Spleen (tissue), 11 donors: ENCODE measurements around the gene ARRDC1. TPM values are rescaled to one million over a fixed set of nuclear protein-coding genes. Genes with fewer than 3 reads are reported as not detected.

ENCODE experiments used
- DNase-seq: peaks from one replicate; pipeline ENCODE4 v3.0.0-alpha.2; 2020
- H3K27ac ChIP-seq, 8 donors: fragments of 200-600 bp; sonication (generic) in 7 of 8; 1 replicate in 4 of 8; 2 replicates in 4 of 8; pipeline versions ENCODE4 v1.5.0 to v1.8.0; 2016 to 2021; ENCODE audit warnings: inconsistent platforms in 4 of 8, mild to moderate bottlenecking in 4 of 8, moderate library complexity in 1 of 8
- H3K27me3 ChIP-seq, 7 donors: fragments of 200-600 bp; sonication (generic) in 6 of 7; replicated peaks in 1 of 7; 1 replicate in 4 of 7; 2 replicates in 3 of 7; pipeline versions ENCODE4 v1.5.0 to v1.8.0; 2016 to 2021; ENCODE audit warnings: inconsistent platforms in 3 of 7, mild to moderate bottlenecking in 1 of 7
- H3K36me3 ChIP-seq, 6 donors: fragments of 200-600 bp; sonication (generic) in 5 of 6; 1 replicate in 4 of 6; 2 replicates in 2 of 6; pipeline versions ENCODE4 v1.5.0 to v1.8.0; 2016 to 2021; ENCODE audit warnings: inconsistent platforms in 2 of 6
- H3K4me1 ChIP-seq, 6 donors: fragments of 200-600 bp; sonication (generic) in 5 of 6; 1 replicate in 3 of 6; 2 replicates in 3 of 6; pipeline versions ENCODE4 v1.5.0 to v1.8.0; 2016 to 2021; ENCODE audit warnings: inconsistent platforms in 3 of 6
- H3K4me3 ChIP-seq, 8 donors: fragments of 200-600 bp; sonication (generic) in 7 of 8; 1 replicate in 4 of 8; 2 replicates in 4 of 8; pipeline versions ENCODE4 v1.5.0 to v1.8.0; 2016 to 2021; ENCODE audit warnings: inconsistent platforms in 4 of 8, mild to moderate bottlenecking in 4 of 8, moderate library complexity in 2 of 8
- H3K9me3 ChIP-seq, 8 donors: fragments of 200-600 bp; sonication (generic) in 7 of 8; 1 replicate in 4 of 8; 2 replicates in 4 of 8; pipeline versions ENCODE4 v1.5.0 to v1.8.0; 2016 to 2021; ENCODE audit warnings: inconsistent platforms in 4 of 8
- CTCF ChIP-seq, 11 experiments: fragments of 200-600 bp in 7 of 11; fragments of 450-650 bp in 4 of 11; sonication (generic) in 4 of 11; IDR thresholded peaks in 8 of 11; conservative IDR thresholded peaks in 3 of 11; 1 replicate in 7 of 11; 2 replicates in 4 of 11; pipeline versions ENCODE4 v1.4.0 to v1.8.0; 2016 to 2021; ENCODE audit warnings: antibody characterized with exemption in 11 of 11, inconsistent platforms in 4 of 11, mild to moderate bottlenecking in 1 of 11
- POLR2A ChIP-seq, 3 donors: fragments of 450-650 bp; IDR thresholded peaks; one replicate each; pipeline ENCODE4 v1.5.1; 2017; ENCODE audit warnings: antibody characterized with exemption in 3 of 3, mild to moderate bottlenecking in 1 of 3
- POLR2AphosphoS5 ChIP-seq, 3 donors: sonication (generic); formaldehyde crosslinking; IDR thresholded peaks; one replicate each; pipeline ENCODE4 v1.5.1; 2017; ENCODE audit warnings: antibody characterized with exemption in 3 of 3
- WGBS, 5 donors: extraction: QIAGEN DNeasy Blood & Tissue Kit in 3 of 5; methylation state at CpG; one replicate each; pipeline versions ENCODE4 v1.1.5 to v1.1.7; 2013 to 2018; 5-methylcytosine and 5-hydroxymethylcytosine counted together
- intact Hi-C: fragments of 100-400 bp; cut with DNase I; formaldehyde crosslinking; loops from one replicate; pipeline ENCODE4 v1.15.0; 2023; ENCODE audit warnings: low total_unique reads
- polyA plus RNA-seq, 3 donors: library from polyadenylated mRNA; stranded (reverse); fragments of 200-250 nt; gene quantifications; one replicate each; pipeline ENCODE4 v1.2.1, GENCODE V29; 2013
- total RNA-seq, 7 donors: library from RNA; depleted of rRNA in 3 of 7; stranded (reverse); fragments of >200 nt in 3 of 7; fragmentation: NEBNext Ultra II Directional in 4 of 7; extraction: Animal tissue kit (Norgen Biotek cat#: 25700) in 4 of 7; gene quantifications; one replicate each; pipeline versions ENCODE4 v1.1.0 to v1.2.1, GENCODE V29; 2016 to 2021
- donor health status: healthy with polysubstance abuse.
- donor health status: DM: no; HTN: no; CAD: no; lungs with moderate emphysema.
- donor health status: DM: no; HTN: no; CAD: no.
- donor health status: Bipolar disorder and iron deficiency.
- donor health status: healthy.
- donor health status: DM: no; HTN: no; CAD: no.
- donor health status: DM: yes; HTN: yes; CAD: no.

Gene ARRDC1
- total and polyA plus RNA-seq, 10 donors, result 51.4 to 158 (median 71.6) TPM

GRCh38 chr9:137640862-137641261, 35.4 kb downstream of the ARRDC1 start:
- no peak overlapping the region for H3K4me3 ChIP-seq
- no peak for DNase-seq
- no peak for TF ChIP-seq POLR2AphosphoS5 (IDR thresholded peaks at IDR 0.05)
- TF ChIP-seq POLR2A (IDR thresholded peaks at IDR 0.05), result no peak
- TF ChIP-seq CTCF (IDR thresholded peaks at IDR 0.05 in 8 of 11, conservative IDR thresholded peaks at IDR 0.05 in 3 of 11), result no peak
- peaks cover 20 to 96% (median 40%) of the 10 kb centered on the region in 6 donors for H3K4me1 ChIP-seq
- no peaks in the 10 kb centered on the region for H3K9me3 ChIP-seq
- intact Hi-C loops, result no loop called here
- peaks cover 0 to 50% (median 4%) of the 10 kb centered on the region in 6 donors for H3K36me3 ChIP-seq
- no peaks in the 10 kb centered on the region for H3K27me3 ChIP-seq
- peak overlapping the region in 2 of 8 donors; percentile 71 to 77 for H3K27ac ChIP-seq
- WGBS, 5 donors, result 88 to 95% (median 91%) methylated on average over 5 of the region's 5 CpGs

GRCh38 chr9:137642118-137642601, 36.7 kb downstream of the ARRDC1 start:
- H3K9me3 ChIP-seq, result no peaks in the 10 kb centered on the region
- H3K4me3 ChIP-seq, result no peak overlapping the region
- peak; percentile 32 for DNase-seq
- 84 to 93% (median 90%) methylated on average over 10 of the region's 10 CpGs for WGBS, 5 donors
- H3K27me3 ChIP-seq, result no peaks in the 10 kb centered on the region
- H3K36me3 ChIP-seq, result peaks cover 0 to 62% (median 4%) of the 10 kb centered on the region in 6 donors
- peaks cover 24 to 96% (median 42%) of the 10 kb centered on the region in 6 donors for H3K4me1 ChIP-seq
- TF ChIP-seq POLR2A (IDR thresholded peaks at IDR 0.05) (no peak), POLR2AphosphoS5 (IDR thresholded peaks at IDR 0.05) (no peak), CTCF (IDR thresholded peaks at IDR 0.05 in 8 of 11, conservative IDR thresholded peaks at IDR 0.05 in 3 of 11) (no peak)
- H3K27ac ChIP-seq, result no peak overlapping the region
- intact Hi-C loops, result no loop called here

GRCh38 chr9:137642892-137643291, 37.4 kb downstream of the ARRDC1 start:
- no peaks in the 10 kb centered on the region for H3K27me3 ChIP-seq
- WGBS, 5 donors, result 93 to 99% (median 97%) methylated on average over 5 of the region's 5 CpGs
- peak; percentile 20 for DNase-seq
- peaks cover 24 to 96% (median 46%) of the 10 kb centered on the region in 6 donors for H3K4me1 ChIP-seq
- H3K27ac ChIP-seq, result no peak overlapping the region
- H3K36me3 ChIP-seq, result peaks cover 0 to 62% (median 4%) of the 10 kb centered on the region in 6 donors
- intact Hi-C loops, result no loop called here
- H3K9me3 ChIP-seq, result no peaks in the 10 kb centered on the region
- H3K4me3 ChIP-seq, result no peak overlapping the region
- TF ChIP-seq POLR2AphosphoS5 (IDR thresholded peaks at IDR 0.05), result no peak
- TF ChIP-seq POLR2A (IDR thresholded peaks at IDR 0.05), result no peak
- no peak for TF ChIP-seq CTCF (IDR thresholded peaks at IDR 0.05 in 8 of 11, conservative IDR thresholded peaks at IDR 0.05 in 3 of 11)

- TF ChIP-seq POLR2A (IDR thresholded peaks at IDR 0.05) (no peak), POLR2AphosphoS5 (IDR thresholded peaks at IDR 0.05) (no peak), CTCF (IDR thresholded peaks at IDR 0.05 in 8 of 11, conservative IDR thresholded peaks at IDR 0.05 in 3 of 11) (no peak)
- Histone ChIP-seq H3K4me3 (no peak overlapping the region), H3K27me3 (no peaks in the 10 kb centered on the region), H3K27ac (peak overlapping the region in 1 of 8 donors; percentile 60), H3K4me1 (peaks cover 17 to 96% (median 44%) of the 10 kb centered on the region in 6 donors), H3K36me3 (peaks cover 0 to 71% (median 4%) of the 10 kb centered on the region in 6 donors), H3K9me3 (no peaks in the 10 kb centered on the region)
- 89 to 95% (median 92%) methylated on average over 14 of the region's 14 CpGs for WGBS, 5 donors
- peak; percentile 38 for DNase-seq
- intact Hi-C loops, result no loop called here
These were observed 38.4 kb downstream of the ARRDC1 start for GRCh38 chr9:137643921-137644320.
